Loucy (cell line): ENCODE measurements around the gene CNTN5.

ENCODE experiments used
- H2AFZ ChIP-seq: fragments of 200-600 bp; sonication (generic); 2 replicates; pipeline ENCODE4 v1.6.0; 2016; ENCODE audit warnings: antibody characterized with exemption, mild to moderate bottlenecking, low read length, moderate library complexity
- H3F3A ChIP-seq: fragments of 200-600 bp; 2 replicates; pipeline ENCODE4 v1.6.0; 2016; ENCODE audit warnings: antibody characterized with exemption, low read depth, mild to moderate bottlenecking
- H3K27me3 ChIP-seq: fragments of 200-600 bp; sonication (generic); 2 replicates; pipeline ENCODE4 v1.6.1; 2014; ENCODE audit warnings: low read length, mild to moderate bottlenecking; ENCODE audit not compliant: insufficient read depth, poor library complexity, severe bottlenecking
- H3K36me3 ChIP-seq: fragments of 200-600 bp; sonication (generic); 2 replicates; pipeline ENCODE4 v1.6.1; 2016; ENCODE audit warnings: low read length; ENCODE audit not compliant: insufficient read depth
- H3K4me1 ChIP-seq: fragments of 200-600 bp; sonication (generic); 2 replicates; pipeline ENCODE4 v1.5.1; 2014; ENCODE audit warnings: low read length, mild to moderate bottlenecking; ENCODE audit not compliant: insufficient read depth, poor library complexity, severe bottlenecking
- H3K4me2 ChIP-seq: fragments of 200-600 bp; sonication (generic); 2 replicates; pipeline ENCODE4 v1.6.0; 2014; ENCODE audit warnings: antibody characterized with exemption, low read length, low read depth, mild to moderate bottlenecking; ENCODE audit not compliant: poor library complexity, severe bottlenecking
- H3K4me3 ChIP-seq: fragments of 200-600 bp; sonication (generic); 2 replicates; pipeline ENCODE4 v1.5.1; 2014; ENCODE audit warnings: low read length, mild to moderate bottlenecking, mixed read lengths; ENCODE audit not compliant: poor library complexity, severe bottlenecking
- H3K79me2 ChIP-seq: fragments of 200-600 bp; sonication (generic); 2 replicates; pipeline ENCODE4 v1.6.1; 2014; ENCODE audit warnings: low read length; ENCODE audit not compliant: insufficient read depth
- H3K9ac ChIP-seq: fragments of 200-600 bp; sonication (generic); 2 replicates; pipeline ENCODE4 v1.6.0; 2014; ENCODE audit warnings: mild to moderate bottlenecking, low read depth, low read length, moderate library complexity; ENCODE audit not compliant: poor library complexity, severe bottlenecking
- H3K9me2 ChIP-seq: fragments of 200-600 bp; sonication (generic); replicated peaks from 2 replicates; pipeline ENCODE4 v1.6.1; 2016; ENCODE audit warnings: low read depth, low read length, mixed read lengths
- H3K9me3 ChIP-seq: fragments of 200-600 bp; sonication (generic); 2 replicates; pipeline ENCODE4 v1.6.1; 2014; ENCODE audit warnings: mild to moderate bottlenecking, antibody characterized with exemption, low read length, low read depth; ENCODE audit not compliant: insufficient read depth
- H4K20me1 ChIP-seq: fragments of 200-600 bp; sonication (generic); 2 replicates; pipeline ENCODE4 v1.6.0; 2014; ENCODE audit warnings: antibody characterized with exemption, low read length, mild to moderate bottlenecking; ENCODE audit not compliant: insufficient read depth, poor library complexity, severe bottlenecking
- EZH2phosphoT487 ChIP-seq: fragments of 200-600 bp; IDR thresholded peaks from 2 replicates; pipeline ENCODE4 v1.6.1; 2018; ENCODE audit warnings: antibody characterized with exemption, mild to moderate bottlenecking, moderate library complexity, borderline replicate concordance
- TF ChIP-seq, protein P1 (sequence below): fragments of 200-600 bp; sonication (generic); conservative IDR thresholded peaks from 2 replicates; pipeline ENCODE4 v1.5.1; 2014; ENCODE audit warnings: mild to moderate bottlenecking, antibody characterized with exemption, low read length

The CNTN5 gene

DNA sequence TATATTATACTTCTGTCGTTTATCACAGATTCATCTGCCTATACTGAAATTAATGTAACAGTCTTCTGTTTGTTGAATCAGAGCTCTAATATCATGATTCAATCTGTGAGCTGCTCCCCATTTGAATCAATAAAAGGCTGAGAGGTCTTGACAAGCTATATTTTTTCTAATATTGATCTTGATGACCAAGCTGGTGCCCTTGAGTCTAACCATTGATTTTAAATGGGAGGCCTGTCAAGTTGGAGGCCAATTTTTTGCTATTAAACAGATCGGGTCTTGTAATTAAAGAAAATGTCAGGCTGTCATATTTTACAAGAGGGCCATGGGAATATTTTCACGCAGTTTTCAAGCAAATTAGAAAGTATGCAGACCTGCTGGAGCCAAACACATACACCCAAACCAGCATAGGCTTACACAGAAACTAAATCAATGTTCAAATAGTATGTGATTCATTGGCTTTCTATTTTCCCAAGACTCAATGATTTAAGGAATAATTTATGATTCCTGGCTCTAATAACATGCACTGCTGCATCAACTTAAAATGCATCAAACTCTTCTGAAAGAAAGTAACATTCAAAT lies 286.9 kb downstream of the CNTN5 start:
- H3K79me2 ChIP-seq: no peaks in the 10 kb centered on the region
- H3K36me3 ChIP-seq: no peaks in the 10 kb centered on the region
- no peak for TF ChIP-seq EZH2phosphoT487
- TF ChIP-seq, protein P1, sequence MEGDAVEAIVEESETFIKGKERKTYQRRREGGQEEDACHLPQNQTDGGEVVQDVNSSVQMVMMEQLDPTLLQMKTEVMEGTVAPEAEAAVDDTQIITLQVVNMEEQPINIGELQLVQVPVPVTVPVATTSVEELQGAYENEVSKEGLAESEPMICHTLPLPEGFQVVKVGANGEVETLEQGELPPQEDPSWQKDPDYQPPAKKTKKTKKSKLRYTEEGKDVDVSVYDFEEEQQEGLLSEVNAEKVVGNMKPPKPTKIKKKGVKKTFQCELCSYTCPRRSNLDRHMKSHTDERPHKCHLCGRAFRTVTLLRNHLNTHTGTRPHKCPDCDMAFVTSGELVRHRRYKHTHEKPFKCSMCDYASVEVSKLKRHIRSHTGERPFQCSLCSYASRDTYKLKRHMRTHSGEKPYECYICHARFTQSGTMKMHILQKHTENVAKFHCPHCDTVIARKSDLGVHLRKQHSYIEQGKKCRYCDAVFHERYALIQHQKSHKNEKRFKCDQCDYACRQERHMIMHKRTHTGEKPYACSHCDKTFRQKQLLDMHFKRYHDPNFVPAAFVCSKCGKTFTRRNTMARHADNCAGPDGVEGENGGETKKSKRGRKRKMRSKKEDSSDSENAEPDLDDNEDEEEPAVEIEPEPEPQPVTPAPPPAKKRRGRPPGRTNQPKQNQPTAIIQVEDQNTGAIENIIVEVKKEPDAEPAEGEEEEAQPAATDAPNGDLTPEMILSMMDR: no peak
- H3K4me2 ChIP-seq: no peak overlapping the region
- no peak overlapping the region for H2AFZ ChIP-seq
- H3K4me1 ChIP-seq: no peaks in the 10 kb centered on the region
- no peaks in the 10 kb centered on the region for H3F3A ChIP-seq
- H3K27me3 ChIP-seq: no peaks in the 10 kb centered on the region
- H3K9ac ChIP-seq: no peak overlapping the region
- no peaks in the 10 kb centered on the region for H3K9me3 ChIP-seq
- H4K20me1 ChIP-seq: no peaks in the 10 kb centered on the region
- H3K9me2 ChIP-seq: no peaks in the 10 kb centered on the region
- no peak overlapping the region for H3K4me3 ChIP-seq

- TF ChIP-seq, protein P1: no peak
- TF ChIP-seq EZH2phosphoT487: no peak
- Histone ChIP-seq H3K27me3 (no peaks in the 10 kb centered on the region), H3K9ac (no peak overlapping the region), H3K4me1 (no peaks in the 10 kb centered on the region), H3K79me2 (no peaks in the 10 kb centered on the region), H3F3A (no peaks in the 10 kb centered on the region), H2AFZ (no peak overlapping the region), H3K36me3 (no peaks in the 10 kb centered on the region), H4K20me1 (no peaks in the 10 kb centered on the region), H3K9me2 (no peaks in the 10 kb centered on the region), H3K4me2 (no peak overlapping the region), H3K9me3 (no peaks in the 10 kb centered on the region), H3K4me3 (no peak overlapping the region)
These were observed 291.1 kb downstream of the CNTN5 start for GRCh38 chr11:99311870-99312269.

- Histone ChIP-seq H3K79me2 (no peaks in the 10 kb centered on the region), H3K4me3 (no peak overlapping the region), H3K9me3 (no peaks in the 10 kb centered on the region), H2AFZ (no peak overlapping the region), H3K4me2 (no peak overlapping the region), H3K36me3 (no peaks in the 10 kb centered on the region), H3F3A (no peaks in the 10 kb centered on the region), H3K9ac (no peak overlapping the region), H3K4me1 (no peaks in the 10 kb centered on the region), H3K27me3 (no peaks in the 10 kb centered on the region), H3K9me2 (no peaks in the 10 kb centered on the region), H4K20me1 (no peaks in the 10 kb centered on the region)
- TF ChIP-seq, protein P1: no peak
- TF ChIP-seq EZH2phosphoT487: no peak
These were observed 296.2 kb downstream of the CNTN5 start for GRCh38 chr11:99316776-99317520.
